Esophagus mucosa (tissue), 1 donor: ENCODE data around the gene JAG1. TPM values are rescaled to one million over a fixed set of nuclear protein-coding genes. Genes with fewer than 3 reads are reported as not detected.

Source experiments
- ATAC-seq: fragments of 200-7000 bp; cut with Tn5 transposase; one replicate; pipeline ENCODE4 v1.9.1; 2020
- total RNA-seq: library from RNA; stranded (reverse); gene quantifications from one replicate; pipeline ENCODE4 v1.2.4, GENCODE V29; 2023
- donor health status: DM: yes; HTN: yes; CAD: no.

Gene JAG1
- total RNA-seq, 1 donor from 2014 or later, result 118 TPM

GRCh38 chr20:10652660-10653261 lies 21.0 kb downstream of the JAG1 start:
- no peak for ATAC-seq

GRCh38 chr20:10652185-10652584 lies 21.6 kb downstream of the JAG1 start:
- ATAC-seq, result no peak

- ATAC-seq, result no peak
Measured at GRCh38 chr20:10651227-10651990, 22.4 kb downstream of the JAG1 start.

GRCh38 chr20:10649797-10650160 lies 24.0 kb downstream of the JAG1 start:
- ATAC-seq, result no peak

- no peak for ATAC-seq
Measured at GRCh38 chr20:10649080-10649796, 24.6 kb downstream of the JAG1 start.

GRCh38 chr20:10648651-10649050 lies 25.1 kb downstream of the JAG1 start:
- ATAC-seq, result no peak

GRCh38 chr20:10647909-10648308 lies 25.9 kb downstream of the JAG1 start:
- no peak for ATAC-seq

GRCh38 chr20:10647471-10647870 lies 26.3 kb downstream of the JAG1 start:
- ATAC-seq, result peak; percentile 31

- peak; percentile 6 for ATAC-seq
Measured at GRCh38 chr20:10646886-10647420, 26.8 kb downstream of the JAG1 start.

GRCh38 chr20:10646006-10646405 lies 27.8 kb downstream of the JAG1 start:
- ATAC-seq, result no peak

GRCh38 chr20:10645205-10645570 lies 28.6 kb downstream of the JAG1 start:
- no peak for ATAC-seq

- no peak for ATAC-seq
Measured at GRCh38 chr20:10644458-10645204, 29.2 kb downstream of the JAG1 start.

GRCh38 chr20:10643560-10643873 lies 30.3 kb downstream of the JAG1 start:
- ATAC-seq, result no peak

- ATAC-seq, result no peak
Measured at GRCh38 chr20:10642856-10643559, 30.8 kb downstream of the JAG1 start.

- ATAC-seq, result no peak
Measured at GRCh38 chr20:10641893-10642292, 31.9 kb downstream of the JAG1 start.

GRCh38 chr20:10641467-10641866 lies 32.3 kb downstream of the JAG1 start:
- peak; percentile 10 for ATAC-seq

GRCh38 chr20:10640897-10641296 lies 32.9 kb downstream of the JAG1 start:
- no peak for ATAC-seq

GRCh38 chr20:10639737-10640556 lies 33.9 kb downstream of the JAG1 start:
- ATAC-seq, result peak; percentile 0

GRCh38 chr20:10639077-10639736 lies 34.6 kb downstream of the JAG1 start:
- no peak for ATAC-seq

GRCh38 chr20:10637563-10637962 lies 36.2 kb downstream of the JAG1 start:
- no peak for ATAC-seq

GRCh38 chr20:10637031-10637559 lies 36.7 kb downstream of the JAG1 start:
- ATAC-seq, result peak; percentile 47
